ENCODE results near the gene GCSH. TPM values are rescaled to one million over a fixed set of nuclear protein-coding genes. Genes with fewer than 3 reads are reported as not detected.

Gene GCSH
- polyA plus RNA-seq, 2 of the 4 experiments (the other 2 are of a cell fraction): 73.5 to 76.4 TPM

GRCh38 chr16:81140930-81141780 lies 45.0 kb upstream of the GCSH start (continued):
- TF ChIP-seq ELK1 (IDR thresholded peaks at IDR 0.05; ENCODE audit: low read depth, low read length): no peak
- no peak for TF ChIP-seq JUNB (IDR thresholded peaks at IDR 0.05)
- no peak for TF ChIP-seq CHD4 (IDR thresholded peaks at IDR 0.05; ENCODE audit: borderline replicate concordance)
- peak; percentile 32; the same call in 1 of the 2 replicates for TF ChIP-seq NFE2L2 (conservative IDR thresholded peaks at IDR 0.05; ENCODE audit: low read length)
- TF ChIP-seq CHD2 (IDR thresholded peaks at IDR 0.05; ENCODE audit: low read length, partially characterized antibody): no peak
- no peak for TF ChIP-seq MYC (IDR thresholded peaks at IDR 0.05; ENCODE audit: borderline replicate concordance, low read length)
- TF ChIP-seq CEBPB (IDR thresholded peaks at IDR 0.05): no peak
- TF ChIP-seq HOXB13 (CRISPR knock-in tag; IDR thresholded peaks at IDR 0.05; ENCODE audit: low read depth): peak; percentile 30; the same call in 1 of the 2 replicates
- TF ChIP-seq ESRRA (IDR thresholded peaks at IDR 0.05; ENCODE audit: borderline replicate concordance, low read length): no peak
- TF ChIP-seq FOSB (CRISPR knock-in tag; IDR thresholded peaks at IDR 0.05): no peak
- TF ChIP-seq PHF8 (IDR thresholded peaks at IDR 0.05; ENCODE audit: borderline replicate concordance, low read depth): no peak

GRCh38 chr16:81138831-81139557 lies 42.8 kb upstream of the GCSH start:
- Histone ChIP-seq H3K4me1 (peaks cover 40% of the 10 kb centered on the region), H3K27ac (peak overlapping the region in 1 of 2 experiments; percentile 17; a peak in 1 of 6 replicates), H3K9me3 (no peaks in the 10 kb centered on the region), H3K4me3 (no peak overlapping the region), H3K4me2 (no peak overlapping the region)
- ChIA-PET CTCF (interaction anchor here (0.6 to 1.0 kb wide), 2 partner anchors 25 to 82 kb away, joined by 3 read pairs; no protein-coding TSS in a partner anchor), POLR2A (no interaction called here)
- FAIRE-seq (no peak), DNase-seq (ENCODE audit: low read depth in 1 of 2, low spot score in 1 of 2) (no peak), ATAC-seq (peak in 1 of 2 experiments; percentile 47; a peak in 2 of 6 replicates)
- TF ChIP-seq FOSL2 (IDR thresholded peaks at IDR 0.05) (no peak), FOSL2 (CRISPR knock-in tag; IDR thresholded peaks at IDR 0.05) (no peak), MAZ (IDR thresholded peaks at IDR 0.05; ENCODE audit: borderline replicate concordance, low read depth, low read length) (no peak), RAD21 (conservative IDR thresholded peaks at IDR 0.05 in 1 of 2, IDR thresholded peaks at IDR 0.05 in 1 of 2) (peak; percentile 27; a peak in 2 of 5 replicates)
- 70% methylated on average over 8 of the region's 9 CpGs for WGBS (ENCODE audit: missing lambda C conversion rate)

GRCh38 chr16:81137754-81138153 lies 41.6 kb upstream of the GCSH start:
- ChIA-PET CTCF (interaction anchor here (0.7 to 1.0 kb wide), 3 partner anchors 68 to 124 kb away, joined by 3 to 6 read pairs (median 3); no protein-coding TSS in a partner anchor), POLR2A (no interaction called here)
- ATAC-seq: no peak
- no peak overlapping the region for H3K4me3 ChIP-seq
- no peak for DNase-seq (ENCODE audit: low read depth in 1 of 2, low spot score in 1 of 2)
- peaks cover 36% of the 10 kb centered on the region for H3K4me1 ChIP-seq
- no peak for TF ChIP-seq CTCF (IDR thresholded peaks at IDR 0.05)
- H3K9me3 ChIP-seq: no peaks in the 10 kb centered on the region
- no peak for FAIRE-seq
- H3K27ac ChIP-seq: no peak overlapping the region
- 80% methylated on average over 9 of the region's 9 CpGs for WGBS (ENCODE audit: missing lambda C conversion rate)
- no peak overlapping the region for H3K4me2 ChIP-seq
